T1000 (cell line): ENCODE measurements around the gene ABHD4.
A peak's percentile ranks its signal among the peaks of the same experiment; 100 is the strongest.
"Not testable (repeated sequence)": the region's sequence is repeated elsewhere in the genome, so short reads cannot be mapped to it uniquely, and the experiment has no call there.

Source experiments
- DNase-seq: peaks from one replicate; lab custom pipeline; 2025; ENCODE audit warnings: mixed read lengths; lab: John Stamatoyannopoulos, UW

The ABHD4 gene

GRCh38 chr14:22561661-22562579, 36.2 kb upstream of the ABHD4 start:
- DNase-seq: no peak

GRCh38 chr14:22563987-22564386, 34.1 kb upstream of the ABHD4 start:
- DNase-seq: no peak

- no peak for DNase-seq
Measured at GRCh38 chr14:22564463-22564862, 33.6 kb upstream of the ABHD4 start.

- no peak for DNase-seq
Measured at GRCh38 chr14:22565391-22565945, 32.6 kb upstream of the ABHD4 start.

- DNase-seq: not testable (repeated sequence)
Measured at GRCh38 chr14:22566266-22566665, 31.8 kb upstream of the ABHD4 start.

- no peak for DNase-seq
Measured at GRCh38 chr14:22566845-22567244, 31.3 kb upstream of the ABHD4 start.

- DNase-seq: no peak
Measured at GRCh38 chr14:22567437-22567836, 30.7 kb upstream of the ABHD4 start.

- DNase-seq: no peak
Measured at GRCh38 chr14:22569106-22569736, 28.9 kb upstream of the ABHD4 start.

- DNase-seq: no peak
Measured at GRCh38 chr14:22569737-22570131, 28.4 kb upstream of the ABHD4 start.

GRCh38 chr14:22570132-22570949, 27.8 kb upstream of the ABHD4 start:
- DNase-seq: peak; percentile 42

- no peak for DNase-seq
Measured at GRCh38 chr14:22572562-22573058, 25.5 kb upstream of the ABHD4 start.

- no peak for DNase-seq
Measured at GRCh38 chr14:22573804-22574203, 24.3 kb upstream of the ABHD4 start.

GRCh38 chr14:22577334-22577908, 20.7 kb upstream of the ABHD4 start:
- no peak for DNase-seq

- no peak for DNase-seq
Measured at GRCh38 chr14:22579236-22579635, 18.9 kb upstream of the ABHD4 start.

- DNase-seq: no peak
Measured at GRCh38 chr14:22579881-22580280, 18.2 kb upstream of the ABHD4 start.

- no peak for DNase-seq
Measured at GRCh38 chr14:22580625-22581024, 17.5 kb upstream of the ABHD4 start.

GRCh38 chr14:22583994-22584393, 14.1 kb upstream of the ABHD4 start:
- no peak for DNase-seq

- no peak for DNase-seq
Measured at GRCh38 chr14:22587247-22587646, 10.9 kb upstream of the ABHD4 start.

GRCh38 chr14:22587677-22588422, 10.2 kb upstream of the ABHD4 start:
- not testable (repeated sequence) for DNase-seq

- DNase-seq: no peak
Measured at GRCh38 chr14:22588526-22589095, 9.5 kb upstream of the ABHD4 start.
